Lung (tissue), 16 donors: ENCODE measurements around the gene HSD17B12. TPM values are rescaled to one million over a fixed set of nuclear protein-coding genes. Genes with fewer than 3 reads are reported as not detected.

Source experiments
- ATAC-seq: fragments of 200-7000 bp; cut with Tn5 transposase; one replicate; pipeline ENCODE4 v1.9.1; 2020; ENCODE audit warnings: moderate number of reproducible peaks; ENCODE audit not compliant: insufficient read depth, low FRiP score
- DNase-seq, 3 donors: peaks; one replicate each; pipeline ENCODE4 v3.0.0-alpha.2; 2013 to 2017
- H3K27ac ChIP-seq, 2 donors: one replicate each; pipeline ENCODE4 v1.5.1; 2013; ENCODE audit warnings: mild to moderate bottlenecking in 2 of 2, moderate library complexity in 2 of 2, control low read depth in 1 of 2, inconsistent platforms in 1 of 2, low read depth in 1 of 2, low read length in 1 of 2
- H3K27me3 ChIP-seq, 3 donors: one replicate each; pipeline ENCODE4 v1.5.1; 2013; ENCODE audit warnings: low read length in 2 of 3; ENCODE audit not compliant: control insufficient read depth in 3 of 3, insufficient read depth in 3 of 3
- H3K36me3 ChIP-seq, 4 donors: one replicate each; pipeline ENCODE4 v1.5.1; 2013; ENCODE audit warnings: low read length in 4 of 4, mild to moderate bottlenecking in 1 of 4, moderate library complexity in 1 of 4; ENCODE audit not compliant: control insufficient read depth in 4 of 4, insufficient read depth in 4 of 4
- H3K4me1 ChIP-seq, 5 donors: one replicate each; pipeline ENCODE4 v1.5.1; 2013; ENCODE audit warnings: low read length in 5 of 5, mild to moderate bottlenecking in 2 of 5, moderate library complexity in 1 of 5; ENCODE audit not compliant: control insufficient read depth in 5 of 5, insufficient read depth in 5 of 5
- H3K4me3 ChIP-seq: one replicate; pipeline ENCODE4 v1.5.1; 2013; ENCODE audit warnings: mild to moderate bottlenecking, control low read depth, moderate library complexity
- H3K9ac ChIP-seq, 2 donors: one replicate each; pipeline ENCODE4 v1.5.1; 2013; ENCODE audit warnings: low read length in 2 of 2, control low read depth in 1 of 2; ENCODE audit not compliant: insufficient read depth in 1 of 2
- H3K9me3 ChIP-seq, 4 donors: one replicate each; pipeline ENCODE4 v1.5.1; 2013; ENCODE audit warnings: low read length in 3 of 4, mild to moderate bottlenecking in 1 of 4, moderate library complexity in 1 of 4; ENCODE audit not compliant: control insufficient read depth in 4 of 4, insufficient read depth in 3 of 4
- CTCF ChIP-seq: IDR thresholded peaks from 2 replicates; pipeline ENCODE4 v1.5.1; 2012; ENCODE audit warnings: mild to moderate bottlenecking; ENCODE audit errors: control extremely low read depth, extremely low read depth
- WGBS, 2 donors: extraction: QIAGEN DNeasy Blood & Tissue Kit; methylation state at CpG; one replicate each; pipeline ENCODE4 v1.1.7; 2013; 5-methylcytosine and 5-hydroxymethylcytosine counted together
- long read RNA-seq, 5 donors: transcript quantifications; one replicate each; lab custom pipeline, GENCODE V29; 2026
- polyA plus RNA-seq, 2 donors: library from polyadenylated mRNA; stranded (reverse); fragments of 200-250 nt; gene quantifications; one replicate each; pipeline ENCODE4 v1.2.1, GENCODE V29; 2013
- total RNA-seq, 2 donors: library from RNA; depleted of rRNA in 1 of 2; stranded (reverse); fragments of >200 nt in 1 of 2; gene quantifications; one replicate each; pipeline ENCODE4 v1.2.1, GENCODE V29; 2014 to 2021
- donor health status: control.
- donor health status: control.
- donor health status: Bipolar disorder and iron deficiency.
- donor health status: healthy.
- donor health status: DM: yes; HTN: yes; CAD: no.

HSD17B12 gene
- total RNA-seq (100 to 1,000 TPM; 102 to 118 TPM), polyA plus RNA-seq (10 to 100 TPM; 37.3 to 71.8 TPM)
- long read RNA-seq, donor 1, full-length matches to known transcripts = 36 of 36 reads
- long read RNA-seq, donor 1, partial matches to known transcripts = 0 of 36 reads
- long read RNA-seq, donor 1, other reads (novel, unspliced or antisense) = 0 of 36 reads
- long read RNA-seq, donor 2, full-length matches to known transcripts = 11 of 11 reads
- long read RNA-seq, donor 2, partial matches to known transcripts = 0 of 11 reads
- long read RNA-seq, donor 2, other reads (novel, unspliced or antisense) = 0 of 11 reads
- long read RNA-seq, donor 3, full-length matches to known transcripts = 27 of 27 reads
- long read RNA-seq, donor 3, partial matches to known transcripts = 0 of 27 reads
- long read RNA-seq, donor 3, other reads (novel, unspliced or antisense) = 0 of 27 reads
- long read RNA-seq, donor 4, full-length matches to known transcripts = 10 of 10 reads
- long read RNA-seq, donor 4, partial matches to known transcripts = 0 of 10 reads
- long read RNA-seq, donor 4, other reads (novel, unspliced or antisense) = 0 of 10 reads
- long read RNA-seq, donor 5, transcript HSD17B12-201 (11 exons, 2,571 nt) = major isoform, 34 of 73 reads
- long read RNA-seq, donor 5, partial matches to known transcripts = 39 of 73 reads
- long read RNA-seq, donor 5, other reads (novel, unspliced or antisense) = 0 of 73 reads

- Histone ChIP-seq H3K4me1 (peaks cover 0 to 9% (median 4%) of the 10 kb centered on the region in 5 donors), H3K36me3 (peaks cover 0 to 13% (median 2%) of the 10 kb centered on the region in 4 donors), H3K27me3 (no peaks in the 10 kb centered on the region), H3K9ac (peak within 1 kb of the TSS; percentile 92 to 97), H3K27ac (peak within 1 kb of the TSS; percentile 77 to 89), H3K4me3 (peak within 1 kb of the TSS; percentile 64), H3K9me3 (no peaks in the 10 kb centered on the region)
- peak; percentile 99 for ATAC-seq
- no peak for TF ChIP-seq CTCF
- 0 to 1% methylated on average over 60 to 62 of the region's 62 CpGs for WGBS, 2 donors
- DNase-seq = peak; percentile 99
Measured at GRCh38 chr11:43680521-43681400, at the start of gene HSD17B12. Gene HSD17B12 (plus strand): TSS chr11:43680738. CDS start chr11:43680828, 90 bp downstream.

- no peak for DNase-seq
- H3K27me3 ChIP-seq = peaks cover 0 to 48% (median 14%) of the 10 kb centered on the region in 3 donors
- no peak overlapping the region for H3K4me3 ChIP-seq
- WGBS, 2 donors = 25 to 29% methylated on average over 14 of the region's 14 CpGs
- no peaks in the 10 kb centered on the region for H3K9me3 ChIP-seq
- no peak overlapping the region for H3K9ac ChIP-seq
- H3K4me1 ChIP-seq = no peaks in the 10 kb centered on the region
- no peak overlapping the region for H3K27ac ChIP-seq
- H3K36me3 ChIP-seq = no peaks in the 10 kb centered on the region
- TF ChIP-seq CTCF = no peak
- no peak for ATAC-seq
Measured at GRCh38 chr11:43631732-43632131, 48.8 kb upstream of the HSD17B12 start.

DNA sequence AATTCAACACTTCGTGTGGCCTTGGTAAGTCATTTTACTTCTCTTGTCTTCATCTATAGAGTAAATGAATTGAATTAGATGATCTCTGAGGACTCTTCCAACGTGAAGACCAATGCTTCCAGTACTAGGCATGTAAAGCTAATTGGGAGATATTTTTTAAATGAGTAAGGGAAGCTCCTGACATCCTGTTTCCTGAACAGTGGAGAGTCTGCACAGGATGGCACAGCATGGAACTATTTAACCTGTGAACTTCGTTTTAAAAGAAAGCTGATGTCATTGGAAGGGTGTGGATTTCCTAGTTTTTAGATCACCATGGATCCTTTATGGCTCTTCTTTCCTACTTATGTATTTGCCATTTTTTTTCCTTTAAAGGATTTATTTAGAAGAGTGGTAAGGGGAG is 48.4 kb upstream of the HSD17B12 start:
- TF ChIP-seq CTCF = no peak
- Histone ChIP-seq H3K9me3 (no peaks in the 10 kb centered on the region), H3K9ac (no peak overlapping the region), H3K4me1 (no peaks in the 10 kb centered on the region), H3K27me3 (peaks cover 0 to 46% (median 14%) of the 10 kb centered on the region in 3 donors), H3K27ac (no peak overlapping the region), H3K36me3 (no peaks in the 10 kb centered on the region), H3K4me3 (no peak overlapping the region)
- DNase-seq (peak in 1 of 3 donors; percentile 12), ATAC-seq (no peak)
- 9 to 19% methylated on average over 3 of the region's 3 CpGs for WGBS, 2 donors
